K562 (cell line): ENCODE data around the gene RWDD1. TPM values are rescaled to one million over a fixed set of nuclear protein-coding genes. Genes with fewer than 3 reads are reported as not detected.
A peak's percentile ranks its signal among the peaks of the same experiment; 100 is the strongest.

ENCODE experiments used
- ADNP ChIP-seq: fragments of 200-800 bp; sonication (Bioruptor generic); IDR thresholded peaks from 2 replicates; pipeline ENCODE4 v1.6.1; 2016; ENCODE audit warnings: missing genetic modification characterization, missing compliant biosample characterization
- CREM ChIP-seq: IDR thresholded peaks from 2 replicates; pipeline ENCODE4 v1.6.1; 2014; ENCODE audit warnings: antibody characterized with exemption, low read depth
- DACH1 ChIP-seq: fragments of 450-650 bp; IDR thresholded peaks from 2 replicates; pipeline ENCODE4 v1.6.1; 2018; ENCODE audit not compliant: partially characterized antibody
- DEAF1 ChIP-seq: fragments of 450-650 bp; formaldehyde crosslinking; IDR thresholded peaks from 2 replicates; pipeline ENCODE4 v1.4.0; 2020; ENCODE audit warnings: mild to moderate bottlenecking, moderate library complexity
- ESRRA ChIP-seq: fragments of 450-650 bp; IDR thresholded peaks from 2 replicates; pipeline ENCODE4 v1.6.1; 2014; ENCODE audit warnings: low read depth, mild to moderate bottlenecking, moderate library complexity, borderline replicate concordance
- FOXA3 ChIP-seq, 2 experiments: fragments of 450-650 bp in 1 of 2; sonication (generic) in 1 of 2; formaldehyde crosslinking; IDR thresholded peaks in 1 of 2; conservative IDR thresholded peaks in 1 of 2; 2 replicates each; pipeline versions ENCODE4 v1.4.0 to v1.8.0; 2020 to 2022; ENCODE audit warnings: mild to moderate bottlenecking in 2 of 2, missing genetic modification reagents in 1 of 2
- HMG20B ChIP-seq: fragments of 250-450 bp; sonication (Bioruptor Pico); IDR thresholded peaks from 2 replicates; pipeline ENCODE4 v1.5.0; 2021; ENCODE audit warnings: mild to moderate bottlenecking
- KDM5B ChIP-seq: fragments of 200-600 bp; sonication (generic); IDR thresholded peaks from 2 replicates; pipeline ENCODE4 v1.6.1; 2012; ENCODE audit warnings: low read depth, mild to moderate bottlenecking, moderate library complexity, low read length, control low read depth, inconsistent platforms; ENCODE audit not compliant: insufficient replicate concordance
- KLF1 ChIP-seq: fragments of 450-650 bp; IDR thresholded peaks from 2 replicates; pipeline ENCODE4 v1.6.1; 2016; ENCODE audit warnings: missing genetic modification characterization, missing compliant biosample characterization
- LEF1 ChIP-seq: fragments of 450-650 bp; IDR thresholded peaks from 2 replicates; pipeline ENCODE4 v1.6.1; 2016; ENCODE audit warnings: mild to moderate bottlenecking
- MCM7 ChIP-seq, 2 experiments: fragments of 450-650 bp; IDR thresholded peaks; 2 replicates each; pipeline ENCODE4 v1.6.1; 2016 to 2018
- SIX5 ChIP-seq, 2 experiments: IDR thresholded peaks; 2 replicates each; pipeline ENCODE4 v1.6.1; 2011; ENCODE audit warnings: low read length in 2 of 2, borderline replicate concordance in 1 of 2, low read depth in 1 of 2, mild to moderate bottlenecking in 1 of 2, moderate library complexity in 1 of 2; ENCODE audit not compliant: insufficient read depth in 1 of 2
- SNIP1 ChIP-seq: fragments of 450-650 bp; IDR thresholded peaks from 2 replicates; pipeline ENCODE4 v1.7.1; 2017; ENCODE audit warnings: low read depth, mild to moderate bottlenecking
- TAF1 ChIP-seq: IDR thresholded peaks from 2 replicates; pipeline ENCODE4 v1.6.1; 2011; ENCODE audit warnings: mild to moderate bottlenecking, low read length, moderate library complexity; ENCODE audit not compliant: insufficient read depth, control insufficient read depth, severe bottlenecking; ENCODE audit errors: extremely low read depth
- THRAP3 ChIP-seq: fragments of 450-650 bp; IDR thresholded peaks from 2 replicates; pipeline ENCODE4 v1.6.1; 2016; ENCODE audit warnings: mild to moderate bottlenecking, inconsistent platforms, borderline replicate concordance
- THRB ChIP-seq: fragments of 450-650 bp; formaldehyde crosslinking; conservative IDR thresholded peaks from 2 replicates; pipeline ENCODE4 v1.4.0; 2022; ENCODE audit warnings: mild to moderate bottlenecking, missing genetic modification characterization
- TRIM25 ChIP-seq: fragments of 450-650 bp; IDR thresholded peaks from 2 replicates; pipeline ENCODE4 v1.7.0; 2016; ENCODE audit warnings: borderline replicate concordance
- U2AF2 ChIP-seq: fragments of 200-400 bp; formaldehyde crosslinking; optimal IDR thresholded peaks from 2 replicates; pipeline ENCODE3; 2017; ENCODE audit warnings: low read depth, mild to moderate bottlenecking, low read length
- USF1 ChIP-seq: sonication (generic); formaldehyde crosslinking; IDR thresholded peaks from 2 replicates; pipeline ENCODE4 v1.9.0; 2022; ENCODE audit warnings: mild to moderate bottlenecking, missing genetic modification reagents
- ZC3H4 ChIP-seq: sonication (generic); formaldehyde crosslinking; IDR thresholded peaks from 2 replicates; pipeline ENCODE4 v1.9.0; 2021; ENCODE audit warnings: missing genetic modification reagents, borderline replicate concordance
- ZKSCAN1 ChIP-seq: fragments of 150-350 bp; IDR thresholded peaks from 2 replicates; pipeline ENCODE4 v1.6.1; 2016; ENCODE audit warnings: low read depth, low read length
- ZNF133 ChIP-seq: fragments of 250-450 bp; sonication (Bioruptor Pico); IDR thresholded peaks from 2 replicates; pipeline ENCODE4 v1.4.0; 2020; ENCODE audit warnings: mild to moderate bottlenecking
- ZNF354B ChIP-seq: fragments of 250-450 bp; sonication (Bioruptor Pico); IDR thresholded peaks from 2 replicates; pipeline ENCODE4 v1.4.0; 2020
- ZNF384 ChIP-seq: IDR thresholded peaks from 2 replicates; pipeline ENCODE4 v1.6.1; 2012; ENCODE audit warnings: low read depth, low read length, improper control_type of control experiment
- ZNF507 ChIP-seq: conservative IDR thresholded peaks from 2 replicates; pipeline ENCODE4 v1.6.1; 2017; ENCODE audit warnings: missing genetic modification characterization, missing compliant biosample characterization
- ZNF586 ChIP-seq: fragments of 450-650 bp; formaldehyde crosslinking; conservative IDR thresholded peaks from 2 replicates; pipeline ENCODE4 v1.4.0; 2020; ENCODE audit warnings: mild to moderate bottlenecking, moderate library complexity
- polyA plus RNA-seq, 8 experiments: library from polyadenylated mRNA; depleted of rRNA in 4 of 8; stranded (reverse) in 5 of 8; unstranded in 3 of 8; fragments of >200 nt; fragmentation: Nextera tagmentation in 2 of 8; fragmentation: Illumina TruSeq in 1 of 8; extraction: Ambion mirVana in 2 of 8; extraction: Trizol in 1 of 8; gene quantifications; 2 replicates each; pipeline versions ENCODE4 v1.2.1 to v1.2.3, GENCODE V29; 2011 to 2014; ENCODE audit warnings: inconsistent platforms in 1 of 8, missing spikeins in 1 of 8
- total RNA-seq, 7 experiments: library from RNA; depleted of rRNA in 6 of 7; stranded (reverse); fragments of >200 nt in 6 of 7; fragmentation: Illumina TruSeq in 2 of 7; extraction: Trizol in 2 of 7; gene quantifications; 2 replicates each; pipeline versions ENCODE4 v1.2.1 to v1.2.3, GENCODE V29; 2011 to 2021; ENCODE audit warnings: low replicate concordance in 1 of 7

Gene RWDD1
- total and polyA plus RNA-seq, 9 of the 15 experiments (the other 6 are each of a cell fraction or from before 2014, with no cell fraction given), result 31.9 to 89.8 (median 48.7) TPM

GRCh38 chr6:116562614-116563013 is 8.7 kb upstream of the RWDD1 start (continued):
- TF ChIP-seq KDM5B, result no peak
- TF ChIP-seq ZNF354B (CRISPR knock-in tag), result no peak
- no peak for TF ChIP-seq DACH1
- no peak for TF ChIP-seq ZNF133 (CRISPR knock-in tag)
- TF ChIP-seq THRAP3, result no peak
- TF ChIP-seq FOXA3 (CRISPR knock-in tag; conservative IDR thresholded peaks at IDR 0.05 in 1 of 2, IDR thresholded peaks at IDR 0.05 in 1 of 2), result no peak
- no peak for TF ChIP-seq TAF1
- no peak for TF ChIP-seq ZNF384
- TF ChIP-seq HMG20B (CRISPR knock-in tag), result no peak
- TF ChIP-seq SNIP1, result no peak
- no peak for TF ChIP-seq U2AF2
- no peak for TF ChIP-seq ADNP (tag)
- TF ChIP-seq ESRRA, result no peak
- TF ChIP-seq ZNF507 (tag), result no peak
- TF ChIP-seq MCM7 (IDR thresholded peaks at IDR 0.05), result no peak
- peak; percentile 38; the same call in 1 of the 2 replicates for TF ChIP-seq CREM
- TF ChIP-seq ZC3H4 (CRISPR knock-in tag), result no peak
- TF ChIP-seq LEF1, result peak; percentile 76
- no peak for TF ChIP-seq THRB (CRISPR knock-in tag)
- TF ChIP-seq USF1 (CRISPR knock-in tag), result no peak
- no peak for TF ChIP-seq TRIM25
- no peak for TF ChIP-seq SIX5 (IDR thresholded peaks at IDR 0.05; ENCODE audit: borderline replicate concordance in 1 of 2, insufficient read depth in 1 of 2, low read depth in 1 of 2, low read length in 2 of 2)
- TF ChIP-seq DEAF1, result no peak
- TF ChIP-seq ZKSCAN1, result no peak
- TF ChIP-seq ZNF586 (CRISPR knock-in tag), result no peak
- no peak for TF ChIP-seq KLF1 (tag)
